Gastrocnemius medialis (tissue), 4 donors: ENCODE measurements around the gene RAPGEF2.

Source experiments
- POLR2A ChIP-seq, 2 donors: fragments of 450-650 bp; IDR thresholded peaks; one replicate each; pipeline ENCODE4 v1.6.1; 2017; ENCODE audit warnings: antibody characterized with exemption in 2 of 2, mild to moderate bottlenecking in 2 of 2, moderate library complexity in 2 of 2
- TF ChIP-seq, protein P1 (sequence below), 5 experiments: fragments of 450-650 bp in 3 of 5; fragments of 200-600 bp in 2 of 5; sonication (generic) in 2 of 5; IDR thresholded peaks in 4 of 5; conservative IDR thresholded peaks in 1 of 5; 1 replicate in 4 of 5; 2 replicates in 1 of 5; pipeline ENCODE4 v1.5.1; 2016 to 2019; ENCODE audit warnings: antibody characterized with exemption in 5 of 5, mild to moderate bottlenecking in 3 of 5, moderate library complexity in 3 of 5

DNA sequence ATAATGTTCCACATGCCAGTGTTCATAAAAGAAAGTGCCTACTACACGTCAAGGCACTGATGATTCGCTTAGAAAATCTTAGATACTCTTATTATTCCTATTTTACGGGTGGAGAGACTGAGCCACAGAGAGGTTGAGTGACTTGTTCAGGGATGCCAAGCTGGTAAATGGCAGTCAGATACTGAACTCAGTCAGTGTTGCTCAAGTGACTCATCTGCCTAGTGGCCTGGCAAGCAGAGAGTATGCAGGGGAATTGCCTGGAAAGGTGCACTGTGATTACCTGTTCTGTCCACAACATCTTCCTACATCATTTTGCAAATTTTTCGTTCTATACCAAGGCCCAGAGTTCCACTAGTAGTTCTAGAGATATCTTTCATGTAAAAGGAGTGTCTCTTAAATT is 68.4 kb downstream of the RAPGEF2 start:
- TF ChIP-seq, protein P1, sequence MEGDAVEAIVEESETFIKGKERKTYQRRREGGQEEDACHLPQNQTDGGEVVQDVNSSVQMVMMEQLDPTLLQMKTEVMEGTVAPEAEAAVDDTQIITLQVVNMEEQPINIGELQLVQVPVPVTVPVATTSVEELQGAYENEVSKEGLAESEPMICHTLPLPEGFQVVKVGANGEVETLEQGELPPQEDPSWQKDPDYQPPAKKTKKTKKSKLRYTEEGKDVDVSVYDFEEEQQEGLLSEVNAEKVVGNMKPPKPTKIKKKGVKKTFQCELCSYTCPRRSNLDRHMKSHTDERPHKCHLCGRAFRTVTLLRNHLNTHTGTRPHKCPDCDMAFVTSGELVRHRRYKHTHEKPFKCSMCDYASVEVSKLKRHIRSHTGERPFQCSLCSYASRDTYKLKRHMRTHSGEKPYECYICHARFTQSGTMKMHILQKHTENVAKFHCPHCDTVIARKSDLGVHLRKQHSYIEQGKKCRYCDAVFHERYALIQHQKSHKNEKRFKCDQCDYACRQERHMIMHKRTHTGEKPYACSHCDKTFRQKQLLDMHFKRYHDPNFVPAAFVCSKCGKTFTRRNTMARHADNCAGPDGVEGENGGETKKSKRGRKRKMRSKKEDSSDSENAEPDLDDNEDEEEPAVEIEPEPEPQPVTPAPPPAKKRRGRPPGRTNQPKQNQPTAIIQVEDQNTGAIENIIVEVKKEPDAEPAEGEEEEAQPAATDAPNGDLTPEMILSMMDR (IDR thresholded peaks at IDR 0.05 in 4 of 5, conservative IDR thresholded peaks at IDR 0.05 in 1 of 5), result no peak
- no peak for TF ChIP-seq POLR2A (IDR thresholded peaks at IDR 0.05)
